Lung microvascular endothelial cell (primary cell): ENCODE data around the gene FOXJ3. TPM values are rescaled to one million over a fixed set of nuclear protein-coding genes. Genes with fewer than 3 reads are reported as not detected.

Experiments
- DNase-seq, 2 donors: peaks; one replicate each; pipeline versions ENCODE4 v3.0.0 to v3.0.0-alpha.2; 2010; ENCODE audit warnings: low read depth in 2 of 2
- total RNA-seq: library from RNA; depleted of rRNA; stranded (reverse); fragments of >200 nt; gene quantifications from 2 replicates; pipeline ENCODE4 v1.2.1, GENCODE V29; 2014

Gene FOXJ3
- total RNA-seq, 1 donor from 2014 or later, result 27.8 TPM

GRCh38 chr1:42170779-42171621, 164.0 kb downstream of the FOXJ3 start:
- DNase-seq, result no peak

DNA sequence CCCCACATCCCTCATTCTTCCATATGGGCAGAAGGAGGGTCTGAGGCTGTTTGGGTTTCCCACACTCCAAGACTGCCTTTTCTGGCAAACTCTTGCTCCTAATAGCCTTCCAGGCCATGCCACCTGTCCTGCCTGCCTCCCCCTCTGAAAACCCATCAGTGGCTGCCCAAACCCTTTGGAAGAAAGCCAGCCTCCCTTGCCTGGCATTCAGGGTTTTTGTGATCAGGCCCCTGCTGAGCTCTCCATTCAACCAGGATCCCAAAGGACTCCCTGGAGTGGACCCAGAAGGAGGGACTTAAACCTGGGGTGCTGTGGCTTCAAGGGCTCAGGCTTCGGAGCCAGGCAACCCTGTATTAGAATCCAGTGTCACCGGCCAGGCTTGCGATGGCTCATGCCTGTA, 166.3 kb downstream of the FOXJ3 start:
- no peak for DNase-seq

DNA sequence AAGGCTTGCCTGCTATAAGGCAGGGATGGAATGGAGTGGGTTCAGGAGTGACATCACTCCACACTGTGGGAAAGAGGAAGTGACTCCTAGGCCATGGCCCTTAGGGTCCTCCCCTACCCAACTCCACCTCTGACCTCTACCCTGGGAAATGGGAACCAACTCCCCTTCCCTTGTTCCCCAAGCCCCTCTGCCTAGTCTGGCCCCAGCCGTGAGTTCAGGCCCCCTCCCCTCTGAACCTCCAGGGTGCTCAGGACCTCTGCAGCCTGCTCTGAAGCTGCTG, 166.7 kb downstream of the FOXJ3 start:
- no peak for DNase-seq

- DNase-seq, result no peak
Observed at GRCh38 chr1:42167611-42168390, 167.2 kb downstream of the FOXJ3 start.

DNA sequence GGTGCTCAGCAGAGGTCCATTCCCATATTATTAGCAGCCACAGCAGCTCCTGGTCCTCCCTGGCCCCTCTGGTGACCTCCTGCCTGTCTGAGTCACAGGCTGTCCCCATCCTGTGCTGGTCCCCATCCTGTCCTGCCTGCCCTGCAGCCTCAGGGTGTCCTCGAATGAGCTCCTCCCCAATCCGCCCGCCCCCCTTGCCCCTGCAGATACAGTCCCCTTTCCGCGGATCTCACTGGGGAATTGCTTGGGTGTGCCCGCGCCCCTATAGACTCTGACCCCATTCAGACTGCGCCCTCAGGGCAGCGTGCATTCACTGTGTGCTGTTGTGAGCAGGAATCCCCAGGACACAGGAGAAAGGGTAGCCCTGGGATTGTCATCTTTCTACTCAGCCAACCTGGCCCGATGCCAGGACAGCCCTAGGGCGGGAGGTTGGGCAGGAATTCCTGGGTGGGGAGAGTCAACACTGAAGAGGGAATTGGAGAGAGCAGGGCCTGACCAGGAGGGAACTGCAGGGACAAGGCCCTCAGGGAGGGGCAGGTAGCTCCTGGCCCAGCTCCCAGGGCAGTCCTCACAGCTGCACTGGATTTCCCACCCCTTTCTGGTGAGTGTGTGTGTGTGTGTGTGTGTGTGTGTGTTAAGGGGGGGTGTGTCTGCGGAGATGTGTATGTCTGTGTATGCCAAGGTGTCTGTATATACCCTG, 169.4 kb downstream of the FOXJ3 start:
- DNase-seq, result peak; percentile 36 to 43

DNA sequence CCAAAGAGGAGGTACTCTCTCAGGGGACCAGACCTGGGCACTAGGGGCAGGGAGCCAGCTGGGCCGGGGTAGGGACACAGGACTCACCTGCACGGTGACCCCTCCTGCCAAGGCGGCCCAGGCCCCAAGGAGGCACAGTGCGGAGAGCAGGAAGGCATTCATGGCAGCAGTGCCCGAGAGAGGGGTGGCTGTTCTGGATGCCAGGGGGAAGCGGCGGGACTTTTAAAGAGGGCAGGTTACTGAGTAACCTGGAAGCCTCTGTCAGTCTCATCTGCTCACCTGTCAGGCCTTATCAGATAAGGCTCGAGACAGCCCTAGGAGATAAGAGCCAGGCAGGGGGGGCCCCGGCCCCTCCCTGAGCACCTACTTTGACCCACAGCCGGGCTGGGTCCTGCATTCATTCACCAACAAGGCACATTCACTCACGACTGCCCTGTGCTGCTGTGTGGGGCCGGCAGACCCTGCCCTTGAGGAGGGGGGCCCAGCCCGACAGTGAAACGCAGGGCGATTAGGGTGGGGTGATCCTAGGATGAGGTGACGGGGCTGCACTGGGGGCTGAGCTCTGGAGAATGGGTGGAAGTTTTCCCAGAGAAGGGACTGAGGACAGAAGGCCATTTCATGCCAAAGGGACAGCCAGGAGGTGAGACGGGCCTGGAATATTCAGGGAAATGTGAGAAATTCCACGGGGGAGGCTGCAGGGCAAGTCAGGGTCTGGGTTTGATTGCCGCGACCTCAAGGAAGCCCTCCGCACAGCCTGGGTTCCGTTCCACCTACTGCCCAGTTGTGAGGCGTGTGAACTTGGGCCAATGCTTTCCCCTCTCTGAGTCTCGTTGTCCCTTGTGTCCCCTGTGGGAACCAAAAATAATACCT, 170.2 kb downstream of the FOXJ3 start, which contains the start of gene GUCA2A:
Gene GUCA2A (minus strand): TSS at position 195 of the 870 bp plus-strand sequence. CDS start 33 bp downstream, at position 162.
- no peak for DNase-seq

- no peak for DNase-seq
Observed at GRCh38 chr1:42163536-42164503, 171.2 kb downstream of the FOXJ3 start.

DNA sequence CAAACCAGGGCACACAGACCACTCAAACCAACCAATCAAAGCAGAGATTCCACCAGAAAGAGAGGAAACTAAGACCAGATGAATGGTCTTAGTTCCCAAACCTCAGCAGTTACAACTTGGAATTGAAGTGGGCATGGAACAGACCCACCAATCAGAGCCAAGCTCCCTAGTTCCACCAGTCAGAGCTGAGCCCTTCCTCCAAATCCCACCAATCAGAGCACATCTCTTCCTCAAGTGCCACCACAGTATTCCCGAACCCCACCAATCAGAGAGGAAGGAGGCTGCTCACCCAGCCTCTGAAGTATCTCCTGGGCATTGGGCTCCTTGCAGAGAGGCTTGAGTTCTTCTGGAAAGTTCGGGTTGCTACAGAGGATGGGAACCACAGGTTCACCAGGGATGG, 171.9 kb downstream of the FOXJ3 start:
- peak; percentile 16 to 18 for DNase-seq

DNA sequence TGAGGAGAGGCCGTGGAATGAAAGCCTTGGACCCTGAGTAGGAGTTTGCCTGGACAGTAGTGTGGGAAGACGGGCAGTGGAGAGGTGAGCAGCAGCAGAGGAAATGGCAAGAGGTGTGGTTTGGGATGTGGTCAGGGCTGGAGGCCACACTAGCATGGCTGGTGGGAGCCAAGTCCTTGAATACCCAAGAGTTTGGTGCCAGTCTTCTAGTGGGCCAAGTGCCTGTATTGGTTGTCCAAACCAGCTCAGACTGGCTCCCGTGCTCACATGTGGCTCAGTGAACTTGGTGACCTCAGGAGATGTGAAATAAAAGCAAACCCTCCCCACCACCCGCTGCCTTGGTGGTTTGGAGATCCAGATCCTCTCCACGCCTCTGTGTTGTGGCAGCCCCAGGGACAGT, 172.9 kb downstream of the FOXJ3 start:
- no peak for DNase-seq

DNA sequence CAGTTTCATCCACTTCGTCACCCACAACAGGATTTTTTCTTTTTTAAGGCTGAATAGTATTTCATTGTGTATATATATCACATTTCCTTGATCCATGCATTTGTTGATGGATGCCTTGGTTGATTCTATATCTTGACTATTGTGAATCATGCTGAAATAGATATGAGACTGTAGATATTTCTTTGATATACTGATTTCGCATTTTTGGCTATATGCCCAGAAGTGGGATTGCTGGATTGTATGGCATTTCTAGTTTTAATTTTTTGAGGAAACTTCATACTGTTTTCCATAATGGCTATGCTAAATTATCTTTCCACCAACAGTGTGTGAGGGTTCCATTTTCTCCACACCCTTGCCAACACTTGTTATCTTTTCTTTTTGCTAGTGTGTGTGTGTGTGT, 176.8 kb downstream of the FOXJ3 start:
- DNase-seq, result no peak

GRCh38 chr1:42157667-42158066, 177.4 kb downstream of the FOXJ3 start:
- no peak for DNase-seq

GRCh38 chr1:42155362-42155761, 179.7 kb downstream of the FOXJ3 start:
- no peak for DNase-seq

DNA sequence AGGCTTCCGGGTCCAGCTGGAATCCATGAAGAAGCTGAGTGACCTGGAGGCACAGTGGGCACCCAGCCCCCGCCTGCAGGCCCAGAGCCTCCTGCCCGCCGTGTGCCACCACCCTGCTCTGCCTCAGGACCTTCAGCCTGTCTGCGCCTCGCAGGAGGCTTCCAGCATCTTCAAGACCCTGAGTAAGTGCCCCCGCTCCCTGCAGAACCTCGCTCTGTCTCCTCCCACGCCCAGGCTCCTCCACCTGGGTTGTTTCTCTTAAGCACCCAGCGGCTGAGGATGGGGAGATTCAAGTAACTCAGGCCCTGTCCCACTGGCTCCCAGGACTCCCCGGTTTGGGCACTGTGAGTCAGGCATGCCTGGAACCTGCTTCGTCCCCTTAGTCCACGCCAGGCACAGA, 180.3 kb downstream of the FOXJ3 start:
- no peak for DNase-seq

GRCh38 chr1:42153624-42154023, 181.4 kb downstream of the FOXJ3 start:
- DNase-seq, result no peak

GRCh38 chr1:42152907-42153600, 182.0 kb downstream of the FOXJ3 start, which contains the start of gene GUCA2B:
Gene GUCA2B (plus strand): TSS chr1:42153410. CDS start chr1:42153451, 41 bp downstream.
- DNase-seq, result no peak

DNA sequence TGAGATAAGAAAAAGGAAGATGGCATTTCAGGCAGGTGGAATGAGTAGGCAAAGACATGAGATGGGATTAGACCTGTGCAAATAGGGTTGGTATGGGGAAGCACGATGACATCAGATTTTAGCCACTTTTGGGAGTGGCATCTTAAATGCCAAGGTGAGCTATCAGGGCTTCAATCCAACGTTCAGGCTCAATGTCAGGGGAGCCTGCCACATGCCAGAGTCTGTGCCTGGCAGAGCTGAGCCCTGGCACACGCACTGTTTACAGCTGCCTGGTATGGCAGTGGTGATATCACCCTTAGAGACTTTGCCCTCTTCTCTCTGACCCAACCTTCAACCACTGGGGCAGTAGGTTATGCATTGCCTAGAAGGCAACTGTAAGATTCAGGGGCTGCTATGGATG, 182.9 kb downstream of the FOXJ3 start:
- no peak for DNase-seq

- DNase-seq, result no peak
Observed at GRCh38 chr1:42150651-42151050, 184.4 kb downstream of the FOXJ3 start.

GRCh38 chr1:42148166-42148565, 186.9 kb downstream of the FOXJ3 start:
- DNase-seq, result no peak

DNA sequence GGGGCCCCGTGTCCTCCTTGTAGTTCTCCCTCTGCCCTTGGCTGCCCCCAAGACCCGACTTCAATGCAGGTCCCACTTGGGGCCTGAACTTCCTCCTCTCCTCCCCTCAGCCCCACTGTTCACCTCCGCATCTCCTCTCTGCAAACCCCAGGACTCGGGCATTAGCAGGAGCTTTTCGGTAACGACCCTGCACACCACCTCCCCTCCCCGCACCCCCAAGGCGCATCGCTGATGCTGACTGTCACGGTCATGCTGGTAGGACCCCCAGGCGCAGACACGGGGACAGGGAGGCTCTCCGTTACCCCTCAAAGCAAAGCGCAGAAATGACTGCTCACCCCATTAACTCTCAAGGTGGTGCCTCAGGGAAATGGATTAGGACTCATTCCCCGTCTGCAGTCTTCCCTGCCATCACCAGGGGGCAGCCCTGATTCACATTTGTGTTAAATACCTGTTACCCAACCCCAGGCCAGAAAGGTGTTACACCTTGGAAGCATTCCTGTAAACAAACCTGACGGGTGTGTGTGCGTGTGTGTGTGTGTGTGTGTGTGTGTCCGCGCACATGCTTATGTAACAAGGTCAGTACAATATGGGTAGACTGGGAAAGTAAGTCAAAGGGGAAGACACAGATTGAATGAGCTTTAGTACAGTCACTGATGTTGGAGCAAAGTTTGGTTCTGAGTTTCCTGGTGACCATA, 188.3 kb downstream of the FOXJ3 start:
- DNase-seq, result peak; percentile 54 to 73
